Measurements from ENCODE around the gene PRMT2.

PRMT2 gene

DNA sequence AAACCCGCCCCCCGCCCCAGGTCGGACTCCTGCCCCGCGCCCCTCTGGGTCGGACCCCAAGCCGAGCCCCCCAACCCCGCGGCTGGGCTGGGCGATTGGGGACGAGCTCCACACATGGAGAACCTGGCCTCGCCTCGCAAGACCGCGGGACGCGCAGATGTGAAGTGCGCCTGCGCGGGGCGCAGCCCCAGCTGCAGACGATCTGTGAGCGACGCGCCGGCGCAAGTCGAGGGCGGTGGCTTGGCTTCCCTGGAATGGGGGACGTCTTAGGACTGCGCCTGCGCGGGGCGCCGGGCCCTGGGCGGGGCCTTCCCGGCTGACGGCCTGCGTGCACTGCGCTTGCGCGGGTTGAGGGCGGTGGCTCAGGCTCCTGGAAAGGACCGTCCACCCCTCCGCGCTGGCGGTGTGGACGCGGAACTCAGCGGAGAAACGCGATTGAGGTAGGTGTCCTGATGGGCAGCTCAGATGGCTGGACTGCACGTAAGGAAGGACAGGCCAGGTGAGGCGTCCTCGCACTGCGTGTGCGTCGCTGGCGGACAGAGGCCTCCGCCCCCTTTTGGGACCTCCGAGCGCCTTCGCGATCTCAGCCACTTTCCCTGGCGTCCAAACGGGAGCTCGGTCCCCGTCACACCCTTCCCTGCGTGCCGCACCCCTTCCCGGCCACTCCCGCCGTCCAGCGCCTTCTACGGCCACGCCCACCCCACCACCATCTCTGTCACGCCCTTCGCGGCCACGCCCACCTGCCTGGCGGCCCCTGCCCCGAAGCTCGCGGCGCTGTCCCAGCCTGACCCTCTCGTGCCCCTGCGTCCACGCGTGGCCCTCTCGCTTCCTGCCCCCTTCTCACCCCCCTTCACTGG, at the start of gene PRMT2:
TSS of gene PRMT2 (plus strand) at position 351 of the 857 bp plus-strand sequence. CDS start 1,278 bp downstream, outside the sequence.
- in situ Hi-C loops (cut with MboI; ENCODE audit: low sequenced_read_pairs) = no loop called here

DNA sequence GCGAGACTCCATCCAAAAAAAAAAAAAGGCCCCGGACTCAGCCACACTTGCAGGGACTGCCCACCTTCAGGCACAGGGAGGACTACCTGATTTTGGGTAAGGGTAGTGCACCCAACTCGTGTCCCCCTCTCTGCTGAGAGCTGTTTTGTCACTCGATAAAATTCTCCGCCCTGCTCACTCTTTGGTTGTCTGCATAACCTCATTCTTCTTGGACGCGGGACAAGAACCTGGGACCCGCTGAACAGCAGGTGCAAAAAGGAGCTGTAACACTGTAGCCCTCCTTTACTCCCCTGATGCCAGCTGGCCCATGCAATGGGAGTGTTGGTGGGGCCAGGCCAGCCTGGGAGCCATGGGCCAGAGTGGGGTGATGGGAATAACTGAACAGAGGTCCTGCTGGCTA, 41.2 kb upstream of the PRMT2 start:
- in situ Hi-C loops (cut with MboI; ENCODE audit: low sequenced_read_pairs) = no loop called here

DNA sequence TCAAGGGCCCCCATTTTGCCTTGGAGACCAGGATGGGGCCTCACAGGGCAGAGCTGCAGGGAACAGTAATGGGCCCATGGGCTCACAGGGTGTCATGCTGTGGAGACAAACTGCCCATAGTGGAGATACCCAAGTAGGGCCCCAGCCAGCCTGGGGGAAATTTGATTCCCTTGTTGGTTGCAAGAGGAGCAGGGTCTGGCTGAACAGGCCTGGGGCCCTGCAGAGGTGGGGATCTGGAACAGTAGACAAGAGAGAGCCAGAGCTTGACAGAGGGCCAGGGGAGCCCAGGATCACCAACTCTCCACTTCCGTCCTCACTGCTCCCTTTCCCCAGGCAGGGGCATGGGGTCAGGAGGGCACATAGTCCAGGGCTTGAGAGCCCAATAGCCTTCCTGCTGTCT, 39.3 kb upstream of the PRMT2 start:
- in situ Hi-C loops (cut with MboI; ENCODE audit: low sequenced_read_pairs) = no loop called here

DNA sequence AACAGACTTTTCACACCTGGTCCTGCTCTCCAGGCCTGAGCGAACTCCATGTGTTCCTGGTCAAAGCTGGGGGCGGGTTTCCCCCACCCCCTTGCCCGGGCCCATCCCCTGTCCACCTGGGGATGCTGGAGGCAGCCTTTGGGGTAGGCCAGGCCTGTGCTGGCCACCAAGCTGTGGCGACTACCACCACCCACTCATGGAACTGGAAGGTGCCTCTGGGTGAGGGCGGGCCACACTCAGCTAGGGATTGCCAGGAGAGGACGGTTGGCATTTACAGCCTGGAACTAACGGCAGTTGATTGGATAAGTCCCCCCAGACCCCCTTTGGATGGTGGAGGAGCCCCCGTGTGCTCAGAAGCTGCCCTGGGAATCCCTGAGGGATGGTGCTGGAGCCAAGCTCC, 38.4 kb upstream of the PRMT2 start:
- in situ Hi-C loops (cut with MboI; ENCODE audit: low sequenced_read_pairs) = no loop called here

DNA sequence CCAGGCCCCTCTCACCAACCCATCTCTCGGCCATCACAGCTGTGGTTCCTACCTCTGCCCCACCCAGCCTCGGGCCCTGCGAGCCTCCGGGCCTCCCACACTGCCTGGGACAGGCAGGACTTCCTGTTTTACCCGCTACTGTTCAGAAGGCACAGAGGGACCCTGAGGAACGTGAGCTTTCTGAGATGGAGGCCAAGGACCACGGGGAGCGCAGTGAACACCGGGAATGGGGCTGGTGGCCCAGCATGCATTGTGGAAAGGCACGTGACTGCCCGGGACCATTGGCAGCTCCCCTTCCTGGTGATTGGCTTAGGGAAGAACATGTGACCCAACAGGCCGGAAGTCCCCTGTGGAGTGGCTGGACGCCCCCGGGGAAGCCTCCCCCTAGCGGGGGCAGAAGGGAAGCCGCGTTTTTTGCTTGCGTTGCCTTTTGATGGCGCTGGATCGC, 37.6 kb upstream of the PRMT2 start:
- in situ Hi-C loops (cut with MboI; ENCODE audit: low sequenced_read_pairs) = no loop called here

DNA sequence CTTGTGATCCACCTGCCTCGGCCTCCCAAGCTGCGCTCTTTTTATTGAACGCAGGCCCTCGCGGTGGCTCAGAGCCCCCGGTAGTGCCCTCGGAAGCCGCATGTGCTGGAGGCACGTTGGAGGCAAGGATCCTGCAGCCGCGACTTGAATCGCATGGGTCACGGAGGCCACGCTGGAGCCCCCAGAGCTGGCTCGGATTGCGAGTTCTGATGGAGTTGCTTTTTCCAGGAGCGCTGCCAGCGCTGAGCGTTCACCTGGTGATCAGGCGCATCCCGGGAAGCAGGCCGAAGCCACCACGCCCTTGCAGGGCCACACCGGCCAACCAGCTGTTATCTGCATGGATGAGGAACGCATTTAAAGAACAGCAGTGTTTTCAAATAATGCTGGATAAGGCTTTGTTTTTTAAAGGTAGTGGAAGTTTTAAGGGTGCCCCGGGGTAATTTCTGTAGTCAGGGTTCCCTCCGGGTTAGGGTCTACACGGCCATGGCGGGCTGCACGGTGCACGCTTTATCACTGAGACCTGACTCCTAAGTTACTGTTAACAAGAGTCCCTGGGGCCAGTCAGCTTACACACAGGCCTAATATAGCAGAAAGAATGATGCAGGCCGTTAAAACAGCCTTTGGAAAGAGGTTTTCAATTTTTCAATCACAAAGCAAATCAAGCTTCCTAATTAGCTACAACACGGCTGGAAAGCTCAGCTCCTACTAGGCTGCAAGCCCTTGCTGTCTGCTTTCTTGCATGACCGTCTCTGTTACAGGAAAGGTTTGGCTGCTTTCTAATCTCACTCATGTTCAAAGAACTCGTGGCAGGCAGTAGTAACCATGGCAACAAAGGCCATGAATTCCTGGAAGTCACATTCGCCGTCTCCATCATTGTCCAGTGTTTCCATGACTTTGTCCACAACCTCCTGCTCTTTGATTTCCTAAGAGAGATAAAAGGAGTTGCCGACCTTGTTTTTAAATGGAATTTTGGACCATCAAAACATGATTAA, 36.6 kb upstream of the PRMT2 start:
- in situ Hi-C loops (cut with MboI; ENCODE audit: low sequenced_read_pairs) = no loop called here

DNA sequence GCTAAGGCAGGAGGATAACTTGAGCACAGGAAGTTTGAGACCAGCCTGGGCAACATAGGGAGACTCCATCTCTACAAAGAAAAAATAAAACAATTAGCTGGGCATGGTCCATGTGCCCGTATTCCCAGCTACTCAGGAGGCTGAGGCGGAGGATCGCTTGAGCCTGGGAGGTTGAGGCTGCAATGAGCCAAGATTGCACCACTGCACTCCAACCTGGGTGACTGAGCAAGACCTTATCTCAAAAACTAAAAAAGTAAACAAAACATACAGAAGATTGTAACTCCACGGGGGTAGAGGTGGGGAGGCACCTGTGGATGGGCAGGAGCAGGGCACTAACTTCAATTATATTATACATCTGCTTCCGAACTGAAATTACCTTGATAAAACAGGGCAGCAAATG, 35.2 kb upstream of the PRMT2 start:
- in situ Hi-C loops (cut with MboI; ENCODE audit: low sequenced_read_pairs) = no loop called here

DNA sequence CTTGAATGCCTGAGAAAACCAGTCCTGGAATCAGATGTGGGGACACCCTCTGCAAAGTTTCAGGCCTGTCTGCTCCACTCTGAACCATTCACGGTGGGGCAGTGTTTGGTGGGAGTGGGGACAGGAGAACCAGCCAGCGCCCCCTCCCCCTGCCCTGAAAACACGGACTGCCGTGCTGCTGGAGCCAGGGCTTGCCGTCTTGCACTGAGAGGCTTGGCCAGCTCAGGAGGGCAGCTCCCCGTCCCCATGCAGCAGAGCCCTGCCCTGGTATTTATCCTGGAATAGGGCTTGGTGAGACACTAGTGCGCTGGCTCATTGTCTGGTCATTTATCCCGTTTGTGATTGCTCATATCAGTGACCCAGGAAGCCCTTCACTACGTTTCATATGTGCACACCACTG, 34.5 kb upstream of the PRMT2 start:
- in situ Hi-C loops (cut with MboI; ENCODE audit: low sequenced_read_pairs) = no loop called here

DNA sequence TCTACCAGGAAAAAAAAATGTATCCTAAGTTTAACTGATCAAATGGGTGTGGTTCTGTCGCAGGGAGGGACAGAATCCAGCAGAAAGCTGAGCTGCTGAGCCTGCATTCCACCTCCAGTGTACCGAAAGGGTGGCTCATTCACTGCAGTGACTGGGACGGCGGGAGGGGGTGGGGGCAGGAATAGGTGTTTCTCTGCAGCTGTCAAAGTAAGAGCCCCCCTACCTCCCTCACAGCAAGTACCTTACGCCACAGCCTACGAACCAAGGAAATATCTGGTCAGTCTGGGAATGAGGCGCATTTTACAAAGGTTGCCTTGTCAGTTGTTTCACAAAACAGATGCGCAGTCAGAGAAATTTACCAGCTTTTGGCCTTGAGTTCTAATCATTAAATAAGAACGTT, 32.2 kb upstream of the PRMT2 start:
- in situ Hi-C loops (cut with MboI; ENCODE audit: low sequenced_read_pairs) = no loop called here

DNA sequence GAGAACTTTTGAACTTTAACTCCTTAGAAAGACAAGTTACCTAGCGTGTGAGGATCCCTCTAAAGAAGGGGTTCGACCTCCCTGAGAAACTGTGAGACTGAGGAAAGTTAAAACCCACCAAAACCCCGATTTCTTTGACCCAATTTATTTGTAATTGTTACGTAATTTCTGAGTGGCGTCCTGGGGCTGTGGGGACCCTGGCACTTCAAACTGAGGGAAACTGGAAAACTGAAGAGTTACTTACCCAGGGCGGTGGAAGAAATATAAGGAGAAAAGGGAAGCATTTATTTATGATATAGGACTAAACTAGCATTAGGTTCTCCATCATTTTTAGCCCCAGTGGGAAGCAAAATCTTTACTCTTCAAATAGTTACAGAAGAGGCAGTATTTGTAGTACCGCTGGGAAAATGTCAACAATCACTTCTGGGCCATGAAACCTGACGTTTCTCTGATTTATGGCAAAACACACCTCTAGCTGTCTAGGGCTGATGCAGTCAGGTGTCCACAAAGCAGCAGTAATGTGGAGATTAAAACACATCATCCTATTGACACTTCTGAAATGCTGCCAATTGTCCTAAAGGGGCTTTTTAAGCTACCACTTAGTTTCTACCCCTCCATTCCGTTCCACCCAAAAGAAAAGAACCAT, 31.0 kb upstream of the PRMT2 start:
- in situ Hi-C loops (cut with MboI; ENCODE audit: low sequenced_read_pairs) = no loop called here

DNA sequence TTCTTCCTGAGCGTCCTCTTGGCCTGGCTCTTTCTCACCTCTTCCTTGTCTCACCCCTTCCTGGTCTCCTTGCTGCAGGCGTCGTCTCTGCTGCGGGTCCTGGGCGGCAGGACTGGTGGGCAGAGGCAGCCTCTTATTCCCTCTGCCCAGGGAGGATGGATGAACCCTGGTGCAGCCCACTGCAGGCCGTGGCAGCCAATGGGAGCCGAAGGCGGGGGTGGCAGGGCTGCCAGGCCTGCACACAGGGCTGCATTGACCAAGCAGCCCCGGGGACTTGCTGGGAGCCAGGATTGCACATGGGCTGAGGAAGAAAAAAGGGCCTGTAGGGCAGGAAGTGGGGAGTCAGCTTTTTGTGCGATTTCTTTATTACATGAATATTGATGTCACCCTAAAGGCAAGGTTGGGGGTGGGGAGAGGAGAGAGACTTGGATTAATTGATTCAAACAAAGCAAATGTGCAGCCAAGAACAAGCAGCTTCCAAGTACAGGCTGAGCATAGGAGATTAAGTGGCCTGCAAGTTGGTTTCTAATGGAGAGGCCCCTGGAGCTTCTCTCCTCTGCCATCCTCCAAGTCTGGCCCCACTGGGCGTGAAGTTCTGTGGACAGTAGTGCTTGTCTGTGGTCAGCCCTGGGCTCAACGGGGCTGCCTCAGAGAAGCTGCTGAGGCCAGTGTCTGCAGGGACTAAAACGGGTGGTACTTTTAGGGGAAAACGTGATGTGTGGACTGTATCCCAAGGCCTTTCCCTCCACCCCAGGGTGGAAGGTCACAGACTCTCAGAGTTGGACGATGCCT, 30.3 kb upstream of the PRMT2 start, which contains the start of gene S100B:
TSS of gene S100B (minus strand) at position 108 of the 792 bp plus-strand sequence. CDS start 2,667 bp downstream, outside the sequence.
- in situ Hi-C loops (cut with MboI; ENCODE audit: low sequenced_read_pairs) = no loop called here

DNA sequence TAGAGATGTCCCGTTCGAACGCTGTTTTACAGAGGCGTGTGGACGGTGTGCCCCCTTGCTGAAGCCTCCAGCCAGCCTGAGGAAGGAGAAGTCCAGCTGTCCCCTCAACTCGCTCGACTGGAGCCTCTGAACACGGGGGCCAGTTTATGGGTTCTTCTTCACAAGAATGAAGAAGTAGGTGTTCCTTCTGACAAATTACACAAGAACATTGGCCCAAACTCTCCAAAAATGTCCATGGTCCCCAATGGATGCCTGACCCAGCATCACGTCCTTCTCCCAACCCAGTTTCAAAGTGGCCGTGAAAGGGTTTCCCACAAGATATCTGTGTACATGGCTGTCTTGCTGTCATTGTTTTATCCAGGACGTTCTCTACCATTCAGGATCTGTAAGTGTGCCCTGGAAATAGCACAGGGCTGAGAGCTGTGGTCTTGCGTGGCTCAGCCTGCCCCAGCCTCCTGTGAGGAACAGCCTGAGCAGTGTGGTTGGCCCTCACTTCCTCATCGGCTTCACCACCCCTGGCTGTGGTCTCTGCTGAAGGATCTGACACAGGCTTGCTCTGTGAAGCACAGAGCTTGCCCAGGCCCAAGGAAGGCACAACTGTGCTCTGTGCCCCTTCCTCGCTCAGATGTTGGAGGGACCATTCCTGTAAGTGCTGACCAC, 29.6 kb upstream of the PRMT2 start:
- in situ Hi-C loops (cut with MboI; ENCODE audit: low sequenced_read_pairs) = no loop called here

DNA sequence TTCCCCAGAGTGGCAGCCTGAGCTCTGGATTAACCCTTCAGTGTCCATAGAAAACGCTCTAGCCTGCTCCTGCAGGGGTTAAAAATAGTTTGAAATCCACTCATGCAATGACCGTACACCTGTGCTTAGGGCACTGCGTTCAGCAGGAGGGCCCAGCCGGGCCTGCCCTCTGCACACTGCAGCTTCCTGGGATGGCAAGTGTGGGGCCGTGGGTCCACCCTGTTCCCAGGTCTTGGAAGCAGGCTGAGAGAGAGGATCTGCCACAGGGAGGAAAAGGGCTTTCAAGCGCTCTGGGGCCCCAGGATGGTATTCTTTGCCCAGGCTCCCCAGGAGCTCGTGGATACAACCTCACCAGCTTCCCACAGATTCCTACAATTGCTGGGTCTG, 29.1 kb upstream of the PRMT2 start:
- in situ Hi-C loops (cut with MboI; ENCODE audit: low sequenced_read_pairs) = no loop called here

DNA sequence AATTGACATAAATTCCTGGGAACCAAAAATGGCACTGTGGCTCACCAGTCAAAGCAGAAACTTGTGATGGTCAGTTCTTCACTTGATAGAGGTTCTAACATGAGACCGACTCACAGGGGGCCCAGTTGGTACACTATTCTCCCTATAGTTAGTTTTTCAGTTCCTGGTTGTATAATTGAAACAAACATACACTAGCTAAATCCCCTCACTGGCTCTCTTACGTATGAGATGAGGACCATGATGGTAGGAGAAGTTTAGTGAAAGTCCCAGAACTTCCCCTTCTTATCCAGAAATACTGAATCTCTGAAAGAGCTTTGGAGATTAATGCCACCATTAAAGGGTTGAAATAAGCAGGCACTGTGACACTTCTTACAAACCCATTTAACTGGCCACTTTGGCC, 27.8 kb upstream of the PRMT2 start:
- in situ Hi-C loops (cut with MboI; ENCODE audit: low sequenced_read_pairs) = no loop called here

DNA sequence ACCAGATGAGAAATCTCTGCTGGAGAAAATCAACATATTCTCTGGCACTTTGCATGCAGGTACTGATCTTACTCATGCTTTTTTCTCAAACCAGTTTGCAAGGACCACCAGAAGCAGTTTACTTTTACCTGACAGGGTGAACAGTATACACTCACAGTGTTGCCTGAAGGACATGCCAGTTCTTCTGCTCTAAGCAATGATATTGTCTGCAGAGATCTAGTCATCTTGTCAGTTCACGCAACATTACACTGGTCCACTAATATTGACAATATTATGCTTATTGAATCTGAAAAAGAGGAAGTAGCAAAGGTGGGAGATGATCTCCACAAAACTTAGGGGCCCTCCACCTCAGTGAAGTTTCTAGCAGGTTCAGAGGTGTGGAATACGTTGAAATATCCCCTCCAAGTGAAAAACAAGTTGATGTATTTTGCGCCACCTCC, 26.8 kb upstream of the PRMT2 start:
- in situ Hi-C loops (cut with MboI; ENCODE audit: low sequenced_read_pairs) = no loop called here

DNA sequence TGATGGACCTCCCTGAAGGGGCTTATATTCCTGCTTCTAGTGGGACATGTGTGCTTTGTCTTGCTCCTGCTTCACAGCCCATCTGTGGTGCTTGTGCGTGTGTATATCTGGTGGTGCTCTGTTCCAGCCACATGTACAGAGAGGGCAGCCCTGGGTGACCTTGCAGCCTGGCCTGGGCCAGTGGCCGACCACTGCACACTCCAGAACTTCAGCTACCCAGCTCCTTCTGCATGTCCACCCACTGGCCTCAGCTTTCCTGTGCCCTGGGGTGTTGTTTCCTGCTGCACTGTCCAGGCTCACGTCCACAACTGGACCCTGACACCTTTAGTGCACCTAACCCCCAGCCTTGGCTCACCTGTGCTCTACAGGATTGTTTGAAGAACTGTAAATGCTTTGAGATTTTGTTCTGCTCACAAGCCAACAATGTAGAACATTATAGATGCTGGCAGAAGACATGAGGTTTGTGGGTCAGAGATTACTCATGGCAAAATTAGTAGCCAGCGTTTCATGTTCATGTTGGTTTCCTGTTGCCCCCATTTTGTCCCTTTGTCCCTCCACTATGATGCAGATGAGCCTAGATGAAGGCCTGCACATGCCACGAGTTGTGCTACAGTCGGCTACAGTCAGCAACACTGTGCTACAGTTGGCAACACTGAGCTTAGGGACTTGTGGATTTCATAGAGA, 25.3 kb upstream of the PRMT2 start:
- in situ Hi-C loops (cut with MboI; ENCODE audit: low sequenced_read_pairs) = no loop called here

DNA sequence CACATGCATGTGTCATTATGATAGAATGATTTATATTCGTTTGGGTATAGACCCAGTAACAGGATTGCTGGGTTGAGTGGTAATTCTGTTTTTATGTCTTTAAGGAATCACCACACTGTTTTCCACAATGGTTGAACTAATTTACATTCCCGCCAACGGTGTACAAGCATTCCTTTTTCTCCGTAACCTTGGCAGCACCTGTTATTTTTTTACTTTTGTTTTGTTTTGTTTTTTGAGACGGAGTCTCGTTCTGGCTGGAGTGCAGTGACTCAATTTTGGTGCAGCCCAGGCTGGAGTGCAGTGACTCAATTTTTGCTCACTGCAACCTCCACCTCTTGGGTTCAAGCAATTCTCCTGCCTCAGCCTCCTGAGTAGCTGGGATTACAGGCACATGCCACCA, 22.1 kb upstream of the PRMT2 start:
- in situ Hi-C loops (cut with MboI; ENCODE audit: low sequenced_read_pairs) = no loop called here

DNA sequence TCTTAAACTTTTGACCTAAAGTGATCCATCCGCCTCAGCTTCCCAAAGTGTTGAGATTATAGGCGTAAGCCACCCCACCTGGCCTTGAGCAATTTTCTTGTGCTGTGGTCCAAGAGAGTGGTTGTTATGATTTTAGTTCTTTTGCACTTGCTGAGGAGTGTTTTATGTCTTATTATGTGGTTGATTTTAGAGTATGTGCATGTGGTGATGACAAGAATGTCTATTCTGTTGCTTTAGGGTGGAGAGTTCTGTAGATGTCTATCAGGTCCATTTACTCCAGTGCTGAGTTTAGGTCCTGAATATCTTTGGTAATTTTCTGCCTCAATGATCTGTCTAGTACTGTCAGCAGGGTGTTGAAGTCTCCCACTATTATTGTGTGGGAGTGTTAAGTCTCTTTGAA, 19.4 kb upstream of the PRMT2 start:
- in situ Hi-C loops (cut with MboI; ENCODE audit: low sequenced_read_pairs) = no loop called here

DNA sequence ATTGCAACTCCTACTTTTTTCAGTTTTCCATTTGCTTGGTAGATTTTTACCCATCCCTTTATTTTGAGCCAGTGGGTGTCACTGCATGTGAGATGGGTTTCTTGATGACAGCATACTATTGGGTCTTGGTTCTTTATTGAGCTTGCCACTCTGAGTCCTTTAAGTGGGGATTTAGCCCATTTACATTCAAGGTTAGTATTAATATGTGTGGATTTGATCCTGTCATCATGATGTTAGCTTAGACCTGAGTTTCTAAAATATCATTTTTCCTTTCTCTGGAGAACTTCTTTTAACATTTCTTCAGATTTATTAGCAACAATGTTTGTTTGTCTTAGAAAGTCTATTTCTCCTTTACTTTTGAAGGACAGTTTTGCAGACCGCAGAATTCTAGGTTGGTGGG, 18.8 kb upstream of the PRMT2 start:
- in situ Hi-C loops (cut with MboI; ENCODE audit: low sequenced_read_pairs) = no loop called here
